Uterus (tissue), 2 donors: Measurements from ENCODE around the gene ASMTL.

ENCODE experiments used
- CTCF ChIP-seq, 4 experiments: fragments of 200-600 bp in 2 of 4; fragments of 450-650 bp in 2 of 4; sonication (generic) in 2 of 4; IDR thresholded peaks; one replicate each; pipeline ENCODE4 v1.5.1; 2016 to 2019; ENCODE audit warnings: antibody characterized with exemption in 4 of 4, mild to moderate bottlenecking in 2 of 4, moderate library complexity in 1 of 4
- POLR2A ChIP-seq, 2 donors: fragments of 450-650 bp; IDR thresholded peaks; one replicate each; pipeline ENCODE4 v1.6.1; 2016; ENCODE audit warnings: antibody characterized with exemption in 2 of 2, mild to moderate bottlenecking in 1 of 2, moderate library complexity in 1 of 2

GRCh38 chrX:1464041-1464970, 11.6 kb upstream of the ASMTL start:
- TF ChIP-seq CTCF (IDR thresholded peaks at IDR 0.05) (no peak), POLR2A (IDR thresholded peaks at IDR 0.05) (no peak)
